Adrenal gland (tissue), 12 donors: Measurements from ENCODE around the gene ARHGEF11. TPM values are rescaled to one million over a fixed set of nuclear protein-coding genes. Genes with fewer than 3 reads are reported as not detected.

ENCODE experiments used
- DNase-seq, 7 donors: peaks; one replicate each; pipeline ENCODE4 v3.0.0-alpha.2; 2019 to 2020
- H3K27ac ChIP-seq, 5 donors: fragments of 200-600 bp; sonication (generic) in 4 of 5; 1 replicate in 3 of 5; 2 replicates in 2 of 5; pipeline versions ENCODE4 v1.5.1 to v1.8.0; 2016 to 2020; ENCODE audit warnings: mild to moderate bottlenecking in 1 of 5
- H3K27me3 ChIP-seq: fragments of 200-600 bp; 2 replicates; pipeline ENCODE4 v1.8.0; 2021
- H3K36me3 ChIP-seq, 2 donors: fragments of 200-600 bp; replicated peaks in 1 of 2; 1 replicate in 1 of 2; 2 replicates in 1 of 2; pipeline versions ENCODE4 v1.5.1 to v1.8.0; 2018 to 2022
- H3K4me1 ChIP-seq, 2 donors: fragments of 200-600 bp; replicated peaks in 1 of 2; 1 replicate in 1 of 2; 2 replicates in 1 of 2; pipeline versions ENCODE4 v1.5.1 to v1.8.0; 2018 to 2021
- H3K4me3 ChIP-seq, 4 donors: fragments of 200-600 bp; sonication (generic) in 3 of 4; one replicate each; pipeline ENCODE4 v1.5.1; 2016 to 2018
- H3K9me3 ChIP-seq, 3 donors: fragments of 200-600 bp; sonication (generic) in 1 of 3; replicated peaks in 1 of 3; 1 replicate in 2 of 3; 2 replicates in 1 of 3; pipeline versions ENCODE4 v1.5.1 to v1.8.0; 2016 to 2021
- POLR2A ChIP-seq, 2 donors: fragments of 450-650 bp; IDR thresholded peaks; one replicate each; pipeline ENCODE4 v1.6.1; 2017; ENCODE audit warnings: antibody characterized with exemption in 2 of 2, mild to moderate bottlenecking in 2 of 2, moderate library complexity in 1 of 2
- WGBS, 4 donors: extraction: QIAGEN DNeasy Blood & Tissue Kit in 2 of 4; methylation state at CpG; one replicate each; pipeline versions ENCODE4 v1.1.5 to v1.1.7; 2013 to 2017; 5-methylcytosine and 5-hydroxymethylcytosine counted together
- intact Hi-C, 2 donors: fragments of 100-400 bp; cut with DNase I; formaldehyde crosslinking; loops; one replicate each; pipeline versions ENCODE4 v1.14.1 to v1.15.0; 2022 to 2023
- microRNA counts, 2 donors: library from miRNA; unstranded; fragments of <30 nt; microRNA quantifications; one replicate each; lab custom pipeline; 2016
- microRNA-seq, 3 donors: library from miRNA; unstranded; fragments of <30 nt; microRNA quantifications; one replicate each; pipeline ENCODE4, GENCODE V29; 2017 to 2020
- polyA plus RNA-seq, 3 donors: library from polyadenylated mRNA; stranded (reverse); fragments of 200-250 nt in 2 of 3; fragments of 350-450 nt in 1 of 3; fragmentation: Illumina TruSeq in 1 of 3; extraction: RNeasy Lipid Tissue Mini Kit (QIAGEN cat#74804) in 1 of 3; gene quantifications; one replicate each; pipeline ENCODE4 v1.2.3, GENCODE V29; 2013 to 2014
- small RNA-seq, 2 donors: library from RNA; depleted of rRNA; stranded (forward); fragments of <200 nt; gene quantifications; one replicate each; pipeline ENCODE3, GENCODE V24; 2016
- total RNA-seq, 9 donors: library from RNA; depleted of rRNA in 4 of 9; stranded (reverse); fragments of >200 nt in 4 of 9; fragments of 120-200 nt in 1 of 9; fragmentation: NEBNext Ultra II Directional in 1 of 9; extraction: Animal tissue kit (Norgen Biotek cat#: 25700) in 1 of 9; gene quantifications; one replicate each; pipeline versions ENCODE4 v1.1.0 to v1.2.4, GENCODE V29; 2013 to 2023
- TF ChIP-seq, protein P1 (sequence below), 6 experiments: fragments of 450-650 bp in 4 of 6; fragments of 200-600 bp in 2 of 6; sonication (generic) in 1 of 6; IDR thresholded peaks; 1 replicate in 5 of 6; 2 replicates in 1 of 6; pipeline versions ENCODE4 v1.5.1 to v1.8.0; 2016 to 2021; ENCODE audit warnings: antibody characterized with exemption in 6 of 6, mild to moderate bottlenecking in 2 of 6, moderate library complexity in 1 of 6
- donor health status: healthy with polysubstance abuse.
- donor health status: Bipolar disorder and iron deficiency.
- donor health status: DM: yes; HTN: yes; CAD: no.
- donor health status: DM: no; HTN: no; CAD: no.
- donor health status: DM: no; HTN: no; CAD: no.
- donor health status: DM: yes; HTN: yes; CAD: no.

The ARHGEF11 gene
- total and polyA plus RNA-seq, 12 donors = 14.2 to 69.2 (median 38.3) TPM

DNA sequence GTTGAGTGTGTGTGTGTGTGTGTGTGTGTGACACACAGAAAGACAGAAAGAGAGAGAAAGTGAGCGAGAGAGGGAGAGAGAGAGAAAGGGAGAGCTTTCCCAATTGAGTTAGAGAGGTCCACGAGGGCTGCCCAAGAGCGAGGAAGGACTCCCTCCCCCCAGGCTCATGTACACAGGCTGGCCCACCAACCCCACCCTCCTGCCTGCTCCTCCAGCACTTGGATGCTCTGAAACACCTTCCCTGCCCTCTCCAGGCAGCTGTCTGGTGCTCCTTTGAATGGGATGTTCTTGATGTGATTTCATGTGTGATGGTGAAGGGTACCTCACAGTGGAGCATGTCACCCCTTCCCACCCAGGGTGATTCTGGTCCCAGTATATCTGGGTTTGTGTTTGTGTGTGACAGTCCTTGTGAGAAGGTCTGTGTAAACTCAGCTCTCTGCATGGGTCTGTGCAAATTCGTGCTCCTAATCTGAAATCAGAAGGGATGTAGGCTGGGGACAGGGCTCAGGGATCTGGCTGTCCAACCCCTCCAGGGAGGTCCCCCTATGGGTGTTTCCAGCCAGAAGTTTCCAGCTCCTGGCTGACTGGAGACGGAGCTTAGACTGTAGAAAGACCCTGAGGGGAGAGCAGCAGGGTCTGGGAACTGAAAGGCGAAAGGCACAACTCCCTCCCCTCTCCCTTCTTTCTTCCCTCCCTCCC is 158.8 kb downstream of the ARHGEF11 start:
- Histone ChIP-seq H3K4me1 (peaks cover 0 to 3% of the 10 kb centered on the region in 2 donors), H3K36me3 (no peaks in the 10 kb centered on the region), H3K27ac (no peak overlapping the region), H3K27me3 (no peaks in the 10 kb centered on the region), H3K4me3 (no peak overlapping the region), H3K9me3 (no peaks in the 10 kb centered on the region)
- no peak for DNase-seq
- intact Hi-C loops = loop anchor here in 1 of 2 donors (5.0 kb wide), 1 partner anchor 44 kb away; no protein-coding TSS in a partner anchor
- WGBS, 4 donors = 36 to 54% (median 42%) methylated on average over 5 to 6 of the region's 6 CpGs
- no peak for TF ChIP-seq POLR2A (IDR thresholded peaks at IDR 0.05)
- TF ChIP-seq, protein P1, sequence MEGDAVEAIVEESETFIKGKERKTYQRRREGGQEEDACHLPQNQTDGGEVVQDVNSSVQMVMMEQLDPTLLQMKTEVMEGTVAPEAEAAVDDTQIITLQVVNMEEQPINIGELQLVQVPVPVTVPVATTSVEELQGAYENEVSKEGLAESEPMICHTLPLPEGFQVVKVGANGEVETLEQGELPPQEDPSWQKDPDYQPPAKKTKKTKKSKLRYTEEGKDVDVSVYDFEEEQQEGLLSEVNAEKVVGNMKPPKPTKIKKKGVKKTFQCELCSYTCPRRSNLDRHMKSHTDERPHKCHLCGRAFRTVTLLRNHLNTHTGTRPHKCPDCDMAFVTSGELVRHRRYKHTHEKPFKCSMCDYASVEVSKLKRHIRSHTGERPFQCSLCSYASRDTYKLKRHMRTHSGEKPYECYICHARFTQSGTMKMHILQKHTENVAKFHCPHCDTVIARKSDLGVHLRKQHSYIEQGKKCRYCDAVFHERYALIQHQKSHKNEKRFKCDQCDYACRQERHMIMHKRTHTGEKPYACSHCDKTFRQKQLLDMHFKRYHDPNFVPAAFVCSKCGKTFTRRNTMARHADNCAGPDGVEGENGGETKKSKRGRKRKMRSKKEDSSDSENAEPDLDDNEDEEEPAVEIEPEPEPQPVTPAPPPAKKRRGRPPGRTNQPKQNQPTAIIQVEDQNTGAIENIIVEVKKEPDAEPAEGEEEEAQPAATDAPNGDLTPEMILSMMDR (IDR thresholded peaks at IDR 0.05) = no peak

DNA sequence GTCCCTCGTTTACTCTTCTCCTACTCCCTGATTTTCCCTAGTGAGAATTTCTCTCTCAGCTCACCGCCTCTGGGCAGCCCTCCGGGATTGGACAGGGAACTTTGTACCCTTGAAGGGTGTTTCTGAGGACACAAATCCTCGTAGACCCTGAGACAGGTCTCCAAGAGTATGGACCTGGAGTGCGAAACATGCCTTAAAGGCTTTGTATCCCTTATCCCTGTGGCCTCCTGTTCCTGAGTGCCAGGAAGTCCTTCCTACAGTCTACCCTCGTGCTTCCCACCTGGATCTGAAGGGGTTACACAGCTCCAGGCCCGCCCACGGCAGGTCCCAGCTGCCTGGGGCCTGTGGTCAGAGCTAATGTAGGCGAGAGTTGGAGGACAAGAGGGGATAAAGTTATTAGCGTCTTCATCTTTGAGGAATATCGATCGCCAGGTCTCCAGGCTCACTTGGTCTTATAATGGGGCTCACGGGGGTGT is 159.6 kb downstream of the ARHGEF11 start:
- Histone ChIP-seq H3K27me3 (no peaks in the 10 kb centered on the region), H3K36me3 (no peaks in the 10 kb centered on the region), H3K4me1 (peaks cover 0 to 3% of the 10 kb centered on the region in 2 donors), H3K9me3 (no peaks in the 10 kb centered on the region), H3K27ac (no peak overlapping the region), H3K4me3 (no peak overlapping the region)
- intact Hi-C loops = loop anchor here in 1 of 2 donors (5.0 kb wide), 1 partner anchor 44 kb away; no protein-coding TSS in a partner anchor
- DNase-seq = no peak
- TF ChIP-seq, protein P1 (IDR thresholded peaks at IDR 0.05) = no peak
- TF ChIP-seq POLR2A (IDR thresholded peaks at IDR 0.05) = no peak
- WGBS, 4 donors = 61 to 69% (median 67%) methylated on average over 13 of the region's 13 CpGs

DNA sequence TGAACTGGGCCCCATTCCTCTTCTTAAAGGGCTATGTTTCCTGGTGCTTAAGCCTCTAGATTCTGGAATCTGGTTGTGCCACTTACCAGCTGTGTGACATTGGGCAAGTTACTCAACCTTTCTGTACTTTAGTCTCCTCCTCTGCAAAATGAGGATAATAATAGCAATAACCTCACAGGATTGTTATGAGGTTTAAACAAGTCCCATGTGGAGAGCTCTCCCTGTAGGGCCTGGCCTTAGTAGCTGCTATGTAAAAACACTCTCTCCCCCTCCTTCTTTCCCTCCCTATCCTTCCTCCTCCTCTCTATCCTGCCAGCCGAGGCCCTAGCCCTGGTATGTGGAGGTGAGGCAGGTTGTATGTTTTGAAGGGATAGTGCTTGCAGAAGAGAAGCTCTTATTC is 160.2 kb downstream of the ARHGEF11 start:
- Histone ChIP-seq H3K4me1 (peaks cover 0 to 3% of the 10 kb centered on the region in 2 donors), H3K36me3 (no peaks in the 10 kb centered on the region), H3K27me3 (no peaks in the 10 kb centered on the region), H3K9me3 (no peaks in the 10 kb centered on the region), H3K27ac (no peak overlapping the region), H3K4me3 (no peak overlapping the region)
- no peak for DNase-seq
- intact Hi-C loops = loop anchor here in 1 of 2 donors (5.0 kb wide), 1 partner anchor 43 kb away; no protein-coding TSS in a partner anchor
- WGBS, 4 donors = 40 to 68% (median 55%) methylated on average over 1 of the region's 1 CpG
- no peak for TF ChIP-seq POLR2A (IDR thresholded peaks at IDR 0.05)
- TF ChIP-seq, protein P1 (IDR thresholded peaks at IDR 0.05) = no peak

MicroRNAs within 50 kb of the gene (microRNA counts, 767-probe panel; counts per million panel counts)
- 0 counts per million in 2 donors for microRNA hsa-miR-765 (lab: Ali Mortazavi, UCI)

Small RNA genes lying within 50 kb of the gene (microRNA-seq; reads per million reads assigned to microRNA genes)
- 0.38 to 0.89 (median 0.85) reads per million in 3 donors for gene MIR765

Small RNA genes lying within 50 kb of the gene (small RNA-seq; reads per million reads assigned to genes)
- gene MIR765 (0 to 0.12 reads per million in 2 donors), gene RN7SL612P (0 reads per million in 2 donors)

Other genes with a start within 250 kb of the ARHGEF11 start
- 1 to 10 TPM in 5 of 9 donors, under 1 TPM in 3, not detected in 1; 0.11 to 4.8 (median 2.2) TPM for gene SH2D2A, start 228.9 kb downstream of the ARHGEF11 start, total RNA-seq
- gene SH2D2A, start 228.9 kb downstream of the ARHGEF11 start, polyA plus RNA-seq = 1 to 10 TPM in 1 of 3 donors, under 1 TPM in 2; 0.40 to 3.9 (median 0.91) TPM
- 1 to 10 TPM in 1 of 9 donors, under 1 TPM in 6, not detected in 2; 0.04 to 1.3 (median 0.28) TPM for gene INSRR, start 186.6 kb downstream of the ARHGEF11 start, total RNA-seq
- gene INSRR, start 186.6 kb downstream of the ARHGEF11 start, polyA plus RNA-seq = 1 to 10 TPM in 2 of 3 donors, under 1 TPM in 1; 0.22 to 8.7 (median 1.5) TPM
- 10 to 100 TPM in 1 of 9 donors, 1 to 10 TPM in 3, under 1 TPM in 4, not detected in 1; 0.26 to 11.2 (median 3.2) TPM for gene NTRK1, start 184.9 kb downstream of the ARHGEF11 start, total RNA-seq
- 10 to 100 TPM in 2 of 3 donors, 1 to 10 TPM in 1; 1.1 to 22.6 (median 13.6) TPM for gene NTRK1, start 184.9 kb downstream of the ARHGEF11 start, polyA plus RNA-seq
- gene PEAR1, start 152.0 kb downstream of the ARHGEF11 start, total RNA-seq = 10 to 100 TPM in 5 of 9 donors, 1 to 10 TPM in 4; 4.5 to 31.1 (median 11.0) TPM
- gene PEAR1, start 152.0 kb downstream of the ARHGEF11 start, polyA plus RNA-seq = 10 to 100 TPM in 1 of 3 donors, 1 to 10 TPM in 2; 4.2 to 15.1 (median 6.2) TPM
- under 1 TPM in 5 of 9 donors, not detected in 4; 0.11 to 0.39 (median 0.26) TPM for gene LRRC71, start 125.1 kb downstream of the ARHGEF11 start, total RNA-seq
- gene LRRC71, start 125.1 kb downstream of the ARHGEF11 start, polyA plus RNA-seq = 1 to 10 TPM in 2 of 3 donors, under 1 TPM in 1; 0.20 to 4.6 (median 1.2) TPM
- not detected for gene ETV3L, start 54.1 kb upstream of the ARHGEF11 start, total RNA-seq
- not detected for gene ETV3L, start 54.1 kb upstream of the ARHGEF11 start, polyA plus RNA-seq
- 10 to 100 TPM in 6 of 9 donors, 1 to 10 TPM in 3; 6.1 to 18.7 (median 13.1) TPM for gene ETV3, start 92.7 kb upstream of the ARHGEF11 start, total RNA-seq
- gene ETV3, start 92.7 kb upstream of the ARHGEF11 start, polyA plus RNA-seq = 1 to 10 TPM; 3.3 to 8.5 (median 4.9) TPM